Body of pancreas (tissue), 4 donors: ENCODE measurements around the gene RFTN1.

Experiments
- CTCF ChIP-seq, 7 experiments: fragments of 450-650 bp in 4 of 7; fragments of 200-600 bp in 3 of 7; sonication (generic) in 3 of 7; IDR thresholded peaks; one replicate each; pipeline ENCODE4 v1.5.1; 2016 to 2019; ENCODE audit warnings: antibody characterized with exemption in 7 of 7
- POLR2A ChIP-seq, 3 donors: fragments of 450-650 bp; IDR thresholded peaks; one replicate each; pipeline ENCODE4 v1.6.1; 2016; ENCODE audit warnings: antibody characterized with exemption in 3 of 3, mild to moderate bottlenecking in 2 of 3

GRCh38 chr3:16331319-16331883 is 182.1 kb downstream of the RFTN1 start:
- no peak for TF ChIP-seq CTCF (IDR thresholded peaks at IDR 0.05)
- TF ChIP-seq POLR2A (IDR thresholded peaks at IDR 0.05), result no peak
